Gastrocnemius medialis (tissue), 4 donors: ENCODE data around the gene FBN2. TPM values are rescaled to one million over a fixed set of nuclear protein-coding genes. Genes with fewer than 3 reads are reported as not detected.

Experiments
- ATAC-seq, 2 donors: fragments of 150-250 bp; one replicate each; pipeline ENCODE4 v1.9.1; 2016
- DNase-seq, 2 donors: peaks; one replicate each; pipeline ENCODE4 v3.0.0-alpha.2; 2019
- H3K27ac ChIP-seq, 4 donors: fragments of 200-600 bp; sonication (generic); 1 replicate in 1 of 4; 2 replicates in 3 of 4; pipeline ENCODE4 v1.5.1; 2016 to 2018; ENCODE audit warnings: mild to moderate bottlenecking in 2 of 4, moderate library complexity in 1 of 4
- H3K27me3 ChIP-seq, 3 donors: fragments of 200-600 bp; sonication (generic) in 2 of 3; 1 replicate in 1 of 3; 2 replicates in 2 of 3; pipeline versions ENCODE4 v1.5.1 to v1.6.0; 2016 to 2019; ENCODE audit warnings: mild to moderate bottlenecking in 1 of 3, moderate library complexity in 1 of 3
- H3K36me3 ChIP-seq, 2 donors: fragments of 200-600 bp; sonication (generic) in 1 of 2; one replicate each; pipeline ENCODE4 v1.5.1; 2017 to 2018
- H3K4me1 ChIP-seq, 2 donors: fragments of 200-600 bp; sonication (generic) in 1 of 2; one replicate each; pipeline ENCODE4 v1.5.1; 2016 to 2017; ENCODE audit warnings: mild to moderate bottlenecking in 2 of 2
- H3K4me3 ChIP-seq, 4 donors: fragments of 200-600 bp; sonication (generic) in 3 of 4; 1 replicate in 1 of 4; 2 replicates in 3 of 4; pipeline ENCODE4 v1.5.1; 2016 to 2019; ENCODE audit warnings: mild to moderate bottlenecking in 2 of 4
- H3K9me3 ChIP-seq, 3 donors: fragments of 200-600 bp; sonication (generic) in 2 of 3; 1 replicate in 1 of 3; 2 replicates in 2 of 3; pipeline ENCODE4 v1.5.1; 2016 to 2019
- CTCF ChIP-seq, 5 experiments: fragments of 450-650 bp in 3 of 5; fragments of 200-600 bp in 2 of 5; sonication (generic) in 2 of 5; IDR thresholded peaks in 4 of 5; conservative IDR thresholded peaks in 1 of 5; 1 replicate in 4 of 5; 2 replicates in 1 of 5; pipeline ENCODE4 v1.5.1; 2016 to 2019; ENCODE audit warnings: antibody characterized with exemption in 5 of 5, mild to moderate bottlenecking in 3 of 5, moderate library complexity in 3 of 5
- POLR2A ChIP-seq, 2 donors: fragments of 450-650 bp; IDR thresholded peaks; one replicate each; pipeline ENCODE4 v1.6.1; 2017; ENCODE audit warnings: antibody characterized with exemption in 2 of 2, mild to moderate bottlenecking in 2 of 2, moderate library complexity in 2 of 2
- in situ Hi-C, 4 donors: fragments of 200-750 bp; cut with MboI; loops; one replicate each; pipeline versions ENCODE4 v1.15.0 to v1.8.0; 2017; ENCODE audit warnings: low sequenced_read_pairs in 4 of 4
- intact Hi-C: fragments of 100-400 bp; cut with DNase I; formaldehyde crosslinking; loops from one replicate; pipeline ENCODE4 v1.15.1; 2023; ENCODE audit warnings: low total_unique reads
- total RNA-seq, 4 donors: library from RNA; depleted of rRNA; stranded (reverse); fragments of >200 nt; gene quantifications; one replicate each; pipeline versions ENCODE4 v1.1.0 to v1.2.3, GENCODE V29; 2016

The FBN2 gene
- total RNA-seq, 4 donors from 2014 or later = 0.07 to 0.20 TPM; not detected in 2

GRCh38 chr5:128537221-128537999 lies 635 bp downstream of the FBN2 start:
- H3K4me1 ChIP-seq = peaks cover 0 to 16% of the 10 kb centered on the region in 2 donors

GRCh38 chr5:128536254-128537220 lies 1.5 kb downstream of the FBN2 start:
- intact Hi-C loops = no loop called here
- no peak overlapping the region for H3K27ac ChIP-seq
- in situ Hi-C loops = no loop called here
- H3K4me3 ChIP-seq = peak overlapping the region; percentile 42 to 66 (median 59)
- no peaks in the 10 kb centered on the region for H3K36me3 ChIP-seq
- H3K9me3 ChIP-seq = no peaks in the 10 kb centered on the region
- H3K4me1 ChIP-seq = peaks cover 0 to 16% of the 10 kb centered on the region in 2 donors
- no peak for TF ChIP-seq CTCF (IDR thresholded peaks at IDR 0.05 in 4 of 5, conservative IDR thresholded peaks at IDR 0.05 in 1 of 5)
- H3K27me3 ChIP-seq = peaks cover 35 to 59% (median 46%) of the 10 kb centered on the region in 3 donors
- ATAC-seq (no peak), DNase-seq (no peak)

More at GRCh38 chr5:128537221-128537999, 635 bp downstream of the FBN2 start:
- TF ChIP-seq POLR2A (IDR thresholded peaks at IDR 0.05) = no peak
- no peak for TF ChIP-seq CTCF (IDR thresholded peaks at IDR 0.05 in 4 of 5, conservative IDR thresholded peaks at IDR 0.05 in 1 of 5)
- no peak for DNase-seq
- Histone ChIP-seq H3K36me3 (no peaks in the 10 kb centered on the region), H3K4me3 (peak overlapping the region; percentile 42 to 66 (median 59)), H3K27ac (no peak overlapping the region), H3K27me3 (peaks cover 35 to 56% (median 46%) of the 10 kb centered on the region in 3 donors), H3K9me3 (no peaks in the 10 kb centered on the region)
- in situ Hi-C loops (no loop called here), intact Hi-C loops (no loop called here)
- ATAC-seq = peak in 1 of 2 donors; percentile 17

DNA sequence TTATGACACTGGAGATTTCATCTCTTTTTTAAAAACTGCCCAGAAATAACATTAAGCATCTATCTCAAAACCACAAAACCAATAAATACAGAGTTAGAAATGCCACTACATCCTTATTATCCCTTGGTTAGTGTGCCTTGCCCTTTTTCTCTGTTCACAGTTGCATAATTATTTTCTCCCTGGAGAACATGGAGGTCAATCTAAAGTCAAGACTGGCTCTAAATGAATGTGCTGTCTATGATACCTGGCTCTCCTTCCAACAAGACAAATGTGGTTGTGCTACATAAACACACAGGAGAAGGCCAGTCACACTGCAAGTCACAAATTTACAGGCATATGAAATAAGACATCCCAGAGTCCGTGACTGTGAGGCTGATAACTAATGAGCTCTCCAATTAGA lies 2.8 kb downstream of the FBN2 start:
- no peak for ATAC-seq
- no peak overlapping the region for H3K27ac ChIP-seq
- in situ Hi-C loops = no loop called here

DNA sequence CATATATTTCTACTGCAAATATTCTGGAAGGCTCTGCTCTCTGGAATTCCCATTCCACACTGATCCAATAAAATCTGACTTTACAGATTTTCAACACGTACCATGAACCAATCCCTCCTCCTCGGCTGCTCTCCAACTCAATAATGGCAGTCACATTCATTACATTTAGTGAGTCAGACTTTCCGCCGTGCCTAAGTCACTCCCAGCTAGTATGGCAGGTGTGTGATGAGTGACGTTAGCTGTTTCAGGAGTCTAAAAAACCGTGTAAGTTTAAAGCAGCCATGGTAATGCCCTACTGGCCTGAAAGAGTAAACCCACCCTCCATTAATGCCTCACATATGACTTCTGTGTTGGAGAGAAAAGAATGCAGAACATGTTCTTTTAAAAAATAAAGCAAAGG lies 3.3 kb downstream of the FBN2 start:
- H3K4me1 ChIP-seq = peaks cover 0 to 16% of the 10 kb centered on the region in 2 donors
- intact Hi-C loops (no loop called here), in situ Hi-C loops (no loop called here)
- no peak overlapping the region for H3K27ac ChIP-seq
- TF ChIP-seq POLR2A (IDR thresholded peaks at IDR 0.05) (no peak), CTCF (IDR thresholded peaks at IDR 0.05 in 4 of 5, conservative IDR thresholded peaks at IDR 0.05 in 1 of 5) (no peak)
- H3K4me3 ChIP-seq = no peak overlapping the region
- H3K27me3 ChIP-seq = peaks cover 35 to 52% (median 46%) of the 10 kb centered on the region in 3 donors
- ATAC-seq (no peak), DNase-seq (no peak)
- H3K36me3 ChIP-seq = no peaks in the 10 kb centered on the region
- H3K9me3 ChIP-seq = no peaks in the 10 kb centered on the region

More for the DNA sequence above, 2.8 kb downstream of the FBN2 start:
- TF ChIP-seq POLR2A (IDR thresholded peaks at IDR 0.05) (no peak), CTCF (IDR thresholded peaks at IDR 0.05 in 4 of 5, conservative IDR thresholded peaks at IDR 0.05 in 1 of 5) (no peak)
- DNase-seq = no peak
- Histone ChIP-seq H3K9me3 (no peaks in the 10 kb centered on the region), H3K4me1 (peaks cover 0 to 16% of the 10 kb centered on the region in 2 donors), H3K4me3 (no peak overlapping the region), H3K36me3 (no peaks in the 10 kb centered on the region), H3K27me3 (peaks cover 35 to 55% (median 46%) of the 10 kb centered on the region in 3 donors)
- intact Hi-C loops = no loop called here
